ENCODE data around the gene SERPINB7.
"Not testable (repeated sequence)": the region's sequence is repeated elsewhere in the genome, so short reads cannot be mapped to it uniquely, and the experiment has no call there.

SERPINB7 gene, protein sequence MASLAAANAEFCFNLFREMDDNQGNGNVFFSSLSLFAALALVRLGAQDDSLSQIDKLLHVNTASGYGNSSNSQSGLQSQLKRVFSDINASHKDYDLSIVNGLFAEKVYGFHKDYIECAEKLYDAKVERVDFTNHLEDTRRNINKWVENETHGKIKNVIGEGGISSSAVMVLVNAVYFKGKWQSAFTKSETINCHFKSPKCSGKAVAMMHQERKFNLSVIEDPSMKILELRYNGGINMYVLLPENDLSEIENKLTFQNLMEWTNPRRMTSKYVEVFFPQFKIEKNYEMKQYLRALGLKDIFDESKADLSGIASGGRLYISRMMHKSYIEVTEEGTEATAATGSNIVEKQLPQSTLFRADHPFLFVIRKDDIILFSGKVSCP

DNA sequence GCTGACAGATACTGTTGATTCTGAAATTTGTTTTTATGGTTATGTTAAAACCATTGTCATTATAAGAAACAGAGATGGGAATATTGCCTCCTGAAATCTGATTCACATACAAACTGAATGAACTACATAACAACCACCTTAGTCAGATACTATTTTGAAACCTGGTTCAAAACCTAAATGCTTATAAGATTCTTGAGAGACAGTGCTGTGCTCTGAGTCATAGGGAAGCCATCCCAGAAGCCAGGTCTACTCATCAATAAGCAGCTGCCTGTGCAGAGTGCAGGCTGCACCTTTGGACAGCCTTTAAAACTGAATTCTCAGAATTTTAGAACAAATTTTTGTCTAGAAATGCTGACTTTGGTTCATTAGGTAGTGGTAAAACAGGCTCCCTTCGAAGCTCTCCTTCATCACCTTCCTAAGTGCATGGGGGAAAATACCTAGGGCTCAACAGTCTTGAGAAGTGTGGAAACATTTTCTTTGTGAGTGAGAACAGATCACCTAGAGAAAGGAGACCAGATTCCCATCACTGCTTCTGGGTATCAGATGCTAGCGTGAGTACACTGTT, at the start of gene SERPINB7:
TSS of gene SERPINB7 (plus strand) at position 253 of the 565 bp plus-strand sequence. CDS start 6,955 bp downstream, outside the sequence.
- no peak for DNase-seq

DNA sequence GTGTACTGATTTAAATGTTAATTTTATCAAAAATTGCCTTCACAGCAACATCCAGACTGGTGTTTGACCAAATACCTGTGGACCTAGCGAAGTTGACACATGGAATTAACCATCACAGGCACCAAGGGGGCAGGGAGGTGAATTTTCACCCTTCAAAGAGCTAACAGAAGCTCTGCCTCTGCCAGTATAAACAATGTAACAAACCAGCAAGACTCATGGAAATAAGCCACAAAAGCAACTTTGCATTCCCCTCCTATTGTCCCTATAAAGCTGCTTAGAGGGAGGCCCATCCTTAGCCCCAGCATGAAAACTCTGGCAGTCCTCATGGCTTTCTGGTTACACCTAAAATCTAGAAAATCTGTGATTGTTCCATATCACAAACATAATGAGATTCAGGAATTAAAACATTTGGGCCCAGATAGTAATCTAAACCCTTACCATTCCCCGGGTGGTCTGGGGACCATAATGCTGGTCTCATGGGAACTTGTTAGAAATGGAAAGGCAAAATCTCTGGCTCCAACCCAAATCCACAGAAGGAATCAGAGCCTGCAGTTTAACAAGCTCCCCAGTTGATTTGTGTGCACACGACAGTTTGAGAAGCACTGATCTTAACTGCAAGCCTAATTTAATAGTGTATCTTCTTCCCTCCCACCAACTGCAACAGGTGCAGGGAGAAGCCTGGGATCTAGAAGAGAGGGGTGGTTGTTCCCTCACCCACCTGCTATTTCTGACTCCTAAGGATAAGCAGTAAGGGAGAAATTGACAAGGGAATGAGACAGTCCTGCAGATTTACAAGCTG, 49.3 kb upstream of the SERPINB7 start:
- no peak for DNase-seq

DNA sequence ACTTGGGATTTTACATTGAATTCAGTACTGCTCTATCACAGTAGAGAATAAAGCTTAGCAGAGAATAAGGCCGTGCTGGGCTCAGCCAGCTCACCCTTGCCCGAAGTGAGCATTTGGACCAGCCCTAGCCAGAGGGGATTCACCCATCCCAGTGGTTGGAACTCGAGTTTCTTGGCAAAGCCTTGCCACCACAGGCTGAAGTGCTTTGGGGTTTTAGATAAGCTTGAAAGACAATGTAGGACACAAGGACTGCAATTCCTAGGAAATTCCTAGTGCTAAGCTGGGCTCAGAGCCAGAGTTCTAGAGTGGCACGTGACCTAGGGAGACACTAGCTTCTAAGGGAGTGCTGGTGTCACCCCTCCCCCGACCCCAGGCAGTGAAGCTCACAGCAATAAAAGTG, 44.4 kb upstream of the SERPINB7 start:
- no peak for DNase-seq

DNA sequence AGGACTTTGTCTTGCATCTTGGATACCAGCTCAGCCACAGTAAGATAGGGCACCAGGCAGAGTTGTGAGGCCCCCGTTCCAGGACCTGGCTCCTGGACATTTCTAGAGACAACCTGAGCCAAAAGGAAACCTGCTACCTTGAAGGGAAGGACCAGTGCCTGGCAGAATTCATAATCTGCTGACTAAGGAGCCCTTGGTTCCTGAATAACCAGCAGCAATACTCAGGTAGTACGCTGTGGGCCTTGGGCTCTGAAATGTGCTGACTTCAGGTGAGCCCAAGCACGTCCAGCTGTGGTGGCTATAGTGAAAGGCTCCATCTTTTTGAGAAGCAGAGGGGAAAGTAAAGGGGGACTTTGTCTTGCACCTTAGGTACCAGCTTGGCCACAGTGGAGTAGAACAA, 44.0 kb upstream of the SERPINB7 start:
- DNase-seq: no peak

DNA sequence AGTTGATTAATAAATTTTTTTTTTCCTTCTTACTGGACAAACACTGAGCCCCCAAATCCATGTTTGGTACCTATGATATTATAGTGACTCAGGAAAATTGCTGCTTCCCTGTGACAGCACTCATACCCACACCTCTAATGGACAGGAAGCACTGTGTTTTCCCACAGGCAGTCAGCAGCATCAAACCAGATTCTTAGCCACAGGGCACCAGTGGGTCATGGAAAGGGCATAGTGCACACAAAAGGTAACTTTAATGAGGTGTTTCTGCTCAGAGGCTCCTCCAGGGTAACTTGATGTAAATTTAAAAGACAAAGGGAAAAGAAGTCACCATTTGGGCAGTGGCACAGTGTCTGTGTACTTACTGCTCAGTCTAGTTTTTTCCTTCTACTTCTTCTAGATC, 38.3 kb upstream of the SERPINB7 start:
- DNase-seq: no peak

DNA sequence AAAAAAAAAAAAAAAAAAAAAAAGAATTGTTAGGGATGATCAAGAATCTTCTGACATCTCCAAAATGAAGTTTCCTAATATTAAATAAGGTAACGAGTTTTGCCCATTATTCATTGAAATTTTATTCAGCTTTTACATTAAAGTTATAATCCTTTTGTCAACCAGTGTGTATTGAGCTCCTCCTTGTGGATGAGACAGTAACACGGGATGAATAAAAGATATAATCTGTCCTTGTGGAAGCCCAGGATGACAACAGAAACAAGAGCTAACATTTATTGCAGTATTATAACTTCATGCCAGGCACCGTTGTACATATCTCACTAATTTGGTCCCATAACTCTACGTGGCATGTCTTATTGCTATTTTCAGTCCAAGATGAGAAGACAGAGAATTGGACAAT, 33.4 kb upstream of the SERPINB7 start:
- no peak for DNase-seq

DNA sequence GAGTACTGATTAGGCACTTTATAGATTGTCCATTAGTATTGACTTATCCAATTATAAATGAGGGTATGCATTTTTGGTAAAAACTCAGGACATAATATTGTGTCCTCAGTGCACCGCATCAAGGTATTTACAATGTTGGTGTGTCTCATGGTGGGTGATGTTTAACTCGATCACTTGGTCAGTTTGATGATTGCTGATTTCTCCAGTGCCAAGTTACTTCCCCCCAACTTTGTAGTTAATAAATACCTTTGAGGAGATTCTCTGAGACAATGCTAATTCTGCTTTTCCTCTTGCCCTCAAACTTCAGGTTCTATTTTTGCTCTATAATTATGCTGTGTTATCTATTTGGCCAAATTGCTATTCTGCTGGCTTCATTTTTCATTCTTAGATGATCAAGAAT, 28.2 kb upstream of the SERPINB7 start:
- no peak for DNase-seq

DNA sequence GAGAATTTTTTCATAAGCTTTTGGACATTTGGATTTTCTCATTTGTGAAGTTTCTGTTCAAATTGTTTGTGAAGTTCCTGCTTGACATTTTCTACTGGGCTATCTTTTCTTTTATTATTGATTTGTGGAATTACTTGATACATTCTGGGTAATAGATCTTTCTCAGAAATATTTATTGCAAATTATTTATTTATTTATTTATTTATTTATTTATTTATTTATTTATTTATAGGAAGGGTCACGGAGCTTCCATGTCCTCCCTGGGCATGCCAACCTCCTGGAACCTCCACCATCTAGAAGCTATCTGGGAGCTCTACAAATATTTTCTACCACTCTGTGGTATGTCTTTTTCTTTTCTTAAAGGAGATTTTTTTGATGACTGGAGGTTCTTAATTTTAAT, 25.7 kb upstream of the SERPINB7 start:
- DNase-seq: no peak

DNA sequence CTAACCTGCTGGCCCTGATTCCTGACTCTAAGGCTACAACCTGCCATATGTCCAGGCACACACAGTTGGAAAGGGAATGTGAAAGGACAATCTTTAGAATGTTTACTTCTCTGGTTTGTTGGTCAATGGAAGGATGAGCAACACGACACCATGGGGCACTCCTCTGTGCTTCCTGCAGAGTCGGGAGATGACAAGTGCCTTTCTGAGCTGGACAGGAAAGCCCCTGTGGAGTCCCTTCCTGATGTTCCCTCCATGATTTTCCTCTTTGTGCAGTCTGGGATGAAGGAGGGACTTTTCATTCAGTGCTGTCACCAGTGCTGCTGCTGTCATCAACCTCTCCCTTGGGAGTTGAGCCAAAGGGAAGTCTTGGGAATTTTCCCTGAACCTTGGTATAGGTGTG, 22.6 kb upstream of the SERPINB7 start:
- no peak for DNase-seq

DNA sequence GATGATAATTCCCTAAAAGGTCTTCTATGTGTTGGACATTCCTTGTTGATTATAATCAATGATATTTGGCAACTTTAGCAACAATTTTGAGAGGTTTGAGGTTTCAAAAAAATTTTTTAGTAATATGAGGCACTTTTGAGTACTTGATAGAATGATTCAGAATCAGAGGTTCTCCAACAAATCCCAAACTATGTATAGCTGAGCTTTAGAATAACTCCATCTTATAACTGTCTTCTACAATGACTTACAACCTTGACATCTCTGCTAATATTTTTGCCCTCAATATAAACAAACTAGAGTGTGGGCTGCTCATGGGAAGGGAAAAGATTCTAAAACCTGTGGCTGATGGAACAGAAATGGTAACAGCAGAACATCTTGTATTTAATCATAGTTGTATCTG, 21.5 kb upstream of the SERPINB7 start:
- no peak for DNase-seq

DNA sequence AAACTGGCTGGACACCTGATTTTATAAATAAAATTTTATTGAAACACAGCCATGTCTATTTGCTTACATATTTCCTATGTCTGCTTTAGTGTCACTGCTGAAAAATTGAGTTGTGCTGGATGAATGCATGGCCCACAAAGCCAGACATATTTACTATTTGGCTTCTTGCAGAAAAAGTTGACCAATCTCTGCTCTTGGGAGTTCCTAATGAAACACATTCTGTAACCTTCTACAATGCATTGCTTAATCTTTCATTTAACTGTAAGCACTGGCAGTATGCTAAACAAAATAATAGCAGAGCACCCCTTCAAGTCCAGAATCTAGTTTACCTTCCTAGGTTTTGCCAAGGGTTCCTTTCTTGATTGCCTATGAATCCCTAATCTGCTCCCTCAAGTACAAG, 17.7 kb upstream of the SERPINB7 start:
- no peak for DNase-seq

DNA sequence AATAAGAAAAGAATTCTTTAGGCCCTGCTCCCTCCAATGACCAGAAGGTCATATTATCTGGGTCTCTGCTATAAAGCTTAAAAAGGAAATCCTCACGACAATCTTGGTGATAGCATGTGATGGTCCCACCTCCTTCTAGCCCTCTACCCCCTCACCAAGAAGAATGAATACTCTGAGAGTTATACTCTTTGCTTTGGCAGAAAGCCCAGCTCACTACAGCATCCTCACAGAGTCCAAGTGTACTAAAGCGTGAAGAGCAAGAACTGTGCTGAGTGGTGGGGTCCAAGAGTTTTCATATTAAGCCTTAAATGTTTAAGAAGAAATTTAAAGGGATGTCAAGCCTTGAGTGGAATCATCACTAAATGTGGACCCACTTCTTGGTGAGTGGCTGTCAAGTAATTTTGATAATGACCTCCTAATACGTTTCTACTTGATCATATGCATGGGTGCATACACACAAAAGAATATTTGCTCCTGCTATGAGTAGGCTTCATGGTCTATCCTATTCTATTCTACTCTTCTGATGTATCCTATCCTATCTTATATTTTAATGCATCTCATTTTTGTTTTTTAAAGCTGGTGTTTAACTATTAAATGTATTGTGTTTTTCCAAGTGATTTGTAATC, 16.5 kb upstream of the SERPINB7 start:
- DNase-seq: no peak

DNA sequence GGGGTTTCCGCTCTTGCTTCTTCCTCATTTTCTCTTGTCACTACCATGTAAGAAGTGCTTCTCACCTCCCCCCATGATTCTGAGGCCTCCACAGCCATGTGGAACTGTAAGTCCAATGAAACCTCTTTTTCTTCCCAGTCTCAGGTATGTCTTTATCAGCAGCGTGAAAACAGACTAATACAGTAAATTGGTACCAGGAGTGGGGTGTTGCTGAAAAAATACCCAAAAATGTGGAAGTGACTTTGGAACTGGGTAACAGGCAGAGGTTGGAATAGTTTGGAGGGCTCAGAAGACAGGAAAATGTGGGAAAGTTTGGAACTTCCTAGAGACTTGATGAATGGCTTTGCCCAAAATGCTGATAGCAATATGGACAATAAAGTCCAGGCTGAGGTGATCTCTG, 15.4 kb upstream of the SERPINB7 start:
- not testable (repeated sequence) for DNase-seq

DNA sequence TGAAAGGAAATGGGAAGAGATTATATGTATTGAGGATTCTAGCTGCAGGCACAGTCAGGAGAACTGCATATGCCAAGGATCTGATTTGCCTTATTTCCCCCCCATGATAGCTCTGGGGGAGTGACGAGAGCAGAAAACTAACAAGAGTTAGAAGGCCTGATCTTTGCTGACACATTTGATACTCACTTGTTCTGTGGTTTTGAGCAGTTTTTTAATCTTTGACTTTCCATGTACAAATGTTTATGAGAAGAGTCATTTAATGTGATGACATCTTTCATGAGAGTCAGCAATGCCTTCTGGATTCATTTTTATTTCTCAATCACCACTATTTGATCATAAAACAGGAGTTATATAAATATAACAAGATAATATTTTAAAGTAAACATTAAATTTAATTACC, 12.7 kb upstream of the SERPINB7 start:
- DNase-seq: no peak

DNA sequence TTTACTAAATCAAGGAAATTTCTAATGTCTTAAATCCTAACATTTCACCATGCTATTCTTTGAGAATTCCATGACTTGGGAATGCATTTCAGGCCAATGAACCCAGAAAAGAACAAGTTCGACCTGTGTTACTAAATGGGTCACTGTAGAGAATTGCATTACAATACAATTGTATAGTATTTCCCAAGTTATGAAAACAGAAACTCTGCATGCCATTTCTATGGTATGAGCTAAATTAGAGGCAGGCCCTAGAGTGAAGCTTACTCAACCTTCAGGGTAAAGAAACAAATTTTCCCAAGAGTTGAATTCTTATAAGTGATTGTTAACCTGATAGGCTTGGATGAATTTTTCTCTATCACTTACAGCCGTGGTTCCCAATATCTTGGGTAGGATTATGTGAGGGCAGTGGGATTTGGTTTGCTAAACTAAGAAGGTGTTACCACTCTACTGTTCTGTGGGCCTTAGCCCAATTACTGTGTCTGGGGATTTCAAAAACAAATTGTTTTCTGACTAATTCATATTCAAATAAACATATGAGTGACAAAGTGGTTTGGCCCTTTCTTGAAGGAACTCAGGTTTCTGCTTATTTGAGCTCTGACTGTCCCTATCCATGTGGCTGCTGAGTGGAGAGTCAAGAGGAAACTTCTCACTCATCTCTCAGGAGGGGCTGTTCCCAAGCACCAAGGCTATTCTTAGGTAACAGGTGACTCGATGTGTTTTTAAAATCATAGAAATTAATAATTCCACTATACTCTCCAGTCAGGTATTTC, 11.2 kb upstream of the SERPINB7 start:
- no peak for DNase-seq

DNA sequence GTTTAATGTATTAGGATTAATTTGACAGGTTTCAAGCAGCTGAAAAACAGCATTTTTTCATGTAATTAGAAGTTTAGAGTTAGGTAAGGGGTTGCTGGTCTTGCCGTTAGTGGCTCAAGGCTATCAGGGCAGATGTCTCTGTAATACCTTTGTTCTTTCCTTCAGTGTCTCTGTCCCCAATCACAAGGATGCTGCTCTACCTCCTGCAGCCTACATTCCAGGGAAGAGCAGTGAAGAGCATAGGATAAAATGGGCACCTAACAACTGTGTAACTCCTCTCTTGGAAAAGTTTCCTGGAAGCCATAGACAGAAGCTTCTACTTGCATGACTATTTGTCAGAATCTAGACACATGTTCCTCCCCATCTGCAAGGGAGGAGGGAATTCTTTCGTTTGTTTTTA, 9.4 kb upstream of the SERPINB7 start:
- DNase-seq: no peak

DNA sequence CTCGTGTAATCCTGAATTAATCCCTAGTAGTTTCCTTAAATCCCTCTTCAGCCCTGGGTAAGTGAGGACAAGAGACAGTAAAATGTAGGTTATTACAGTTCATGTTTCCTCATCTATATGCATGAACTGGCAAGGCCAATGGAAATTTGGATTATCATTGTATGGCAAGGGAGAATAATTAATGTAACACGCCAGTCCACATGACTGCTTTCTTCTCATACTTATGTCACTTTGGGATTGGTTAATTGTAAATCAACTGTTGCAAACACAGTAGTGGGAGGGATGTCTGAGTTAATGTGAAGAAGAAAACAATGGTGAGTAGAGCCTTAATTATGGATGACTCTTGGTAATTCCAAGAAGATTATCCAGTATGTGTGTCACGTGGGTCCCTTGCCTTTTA, 1.7 kb upstream of the SERPINB7 start:
- no peak for DNase-seq

DNA sequence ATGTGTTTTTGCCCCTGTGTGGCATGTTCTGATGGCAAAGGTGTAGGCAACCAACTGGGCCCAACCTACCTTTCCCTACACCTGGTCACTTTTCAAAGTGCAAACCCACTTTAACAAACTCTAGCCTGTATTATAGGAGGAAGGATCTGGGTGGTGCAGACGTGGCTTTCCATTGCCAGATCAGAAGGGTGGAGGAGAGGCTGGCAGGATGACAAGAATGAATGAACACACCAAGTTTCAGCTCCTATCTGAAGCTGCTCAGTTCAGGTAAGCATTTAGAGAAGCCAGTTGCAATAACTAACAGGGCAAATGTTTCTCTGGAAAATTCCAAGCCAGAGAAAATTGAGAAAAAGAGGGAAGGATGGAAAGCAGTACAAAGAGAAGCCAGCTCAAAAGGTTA, 707 bp upstream of the SERPINB7 start:
- DNase-seq: no peak

DNA sequence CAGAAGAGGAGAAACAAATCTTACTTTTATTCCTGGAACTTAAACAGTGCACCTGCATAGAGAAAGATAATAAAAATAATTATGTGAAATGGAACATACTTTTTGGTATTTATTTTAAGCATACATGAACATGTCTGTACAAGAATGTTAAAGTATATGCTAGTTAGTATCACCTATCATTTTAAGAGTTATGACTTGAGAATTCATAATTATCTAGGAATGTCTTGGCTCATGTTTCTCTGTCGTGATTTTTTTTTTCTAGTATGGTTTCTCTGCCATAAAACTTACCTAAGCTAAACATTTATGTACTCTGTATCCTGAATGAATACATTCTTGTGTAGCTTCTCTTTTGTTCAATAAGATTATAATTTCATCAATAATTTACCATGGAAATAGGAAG, 4.2 kb downstream of the SERPINB7 start:
- no peak for DNase-seq

DNA sequence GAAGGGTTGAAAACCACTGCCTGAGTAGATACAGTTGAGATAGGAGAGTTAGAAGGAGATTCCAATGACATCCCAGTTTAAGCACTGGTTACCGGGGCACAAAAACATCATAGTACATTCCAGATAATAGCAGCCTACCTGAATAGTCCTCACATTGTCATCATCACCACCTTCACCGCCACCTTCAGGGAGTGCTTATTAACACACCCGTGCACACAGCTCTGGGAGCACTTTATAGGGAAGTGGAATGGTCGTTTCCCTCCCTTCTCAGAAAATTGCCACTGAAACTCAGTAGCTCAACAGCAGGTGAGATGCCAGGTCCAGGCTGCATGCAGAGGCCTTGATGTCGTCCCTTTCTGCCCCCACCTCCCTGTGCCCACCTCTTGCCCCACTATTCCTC, 8.2 kb downstream of the SERPINB7 start:
- DNase-seq: no peak

DNA sequence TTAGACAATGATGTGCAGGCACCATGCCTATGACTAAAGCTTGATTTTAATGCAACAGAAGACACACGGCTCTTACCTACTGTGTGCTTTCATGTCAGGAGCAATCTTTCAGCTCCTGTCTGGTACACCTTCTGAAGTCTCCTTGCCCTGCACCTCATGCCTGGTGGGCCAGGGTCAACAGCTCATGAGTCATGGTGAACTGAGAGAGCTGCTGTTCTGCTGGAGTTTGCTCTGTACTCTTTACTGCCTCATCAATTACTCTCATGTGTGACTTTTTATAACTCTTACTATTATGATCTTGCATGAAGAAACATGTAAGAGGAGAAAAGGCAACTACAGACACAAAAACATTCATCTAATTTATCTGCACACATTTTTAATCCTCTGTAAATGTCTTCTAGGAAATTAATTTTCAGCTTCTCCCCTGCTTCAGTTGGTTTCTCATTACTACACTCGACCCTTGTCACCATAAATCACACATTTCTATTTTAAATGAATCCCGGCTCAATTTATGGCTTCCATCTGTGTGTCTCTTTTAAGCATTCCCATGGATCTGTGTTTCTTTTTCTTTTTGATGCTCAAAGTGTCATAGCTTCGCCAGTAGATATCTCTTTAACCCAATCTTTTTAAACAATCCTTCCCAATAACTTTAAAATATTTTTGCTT, 9.7 kb downstream of the SERPINB7 start:
- no peak for DNase-seq

DNA sequence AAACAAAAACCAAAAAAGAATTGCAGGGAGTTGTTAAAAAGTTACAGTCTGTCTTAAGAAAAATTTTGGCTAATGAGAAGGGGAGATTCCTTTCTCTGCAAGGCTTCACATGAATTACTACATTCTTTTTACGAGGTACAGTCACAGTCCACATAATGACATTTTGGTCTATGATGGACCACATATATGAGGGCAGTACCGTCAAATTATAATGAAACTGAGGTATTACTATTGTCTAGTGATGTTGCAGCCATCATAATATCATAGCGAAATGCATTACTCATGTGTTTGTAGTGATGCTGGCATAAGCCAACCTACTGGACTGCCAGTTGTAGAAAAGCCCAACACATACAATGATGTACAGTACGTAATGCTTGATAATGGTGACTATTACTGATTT, 12.5 kb downstream of the SERPINB7 start:
- no peak for DNase-seq

Data from activated CD4-positive, alpha-beta T cell treated with anti-CD3 and anti-CD28 coated beads, Interleukin-2, amount 50 U/mL, for 1 hour (primary cell).